GM12873 (cell line): ENCODE data around the gene FOXL2.

Source experiments
- CTCF ChIP-seq: IDR thresholded peaks from 2 replicates; pipeline ENCODE4 v1.5.1; 2012; ENCODE audit warnings: low read depth, mild to moderate bottlenecking, moderate library complexity, low read length, control low read depth; ENCODE audit not compliant: insufficient read depth; ENCODE audit errors: missing control alignments

Gene FOXL2

GRCh38 chr3:138913766-138914165 is 33.2 kb downstream of the FOXL2 start:
- TF ChIP-seq CTCF: no peak

- no peak for TF ChIP-seq CTCF
These were observed 34.7 kb downstream of the FOXL2 start for GRCh38 chr3:138912237-138912636.

- TF ChIP-seq CTCF: no peak
These were observed 35.3 kb downstream of the FOXL2 start for GRCh38 chr3:138911621-138912020.

GRCh38 chr3:138909904-138910303 is 37.0 kb downstream of the FOXL2 start:
- TF ChIP-seq CTCF: no peak

- TF ChIP-seq CTCF: no peak
These were observed 38.1 kb downstream of the FOXL2 start for GRCh38 chr3:138908846-138909245.

GRCh38 chr3:138907539-138907938 is 39.4 kb downstream of the FOXL2 start:
- no peak for TF ChIP-seq CTCF

GRCh38 chr3:138902171-138902570 is 44.8 kb downstream of the FOXL2 start:
- TF ChIP-seq CTCF: no peak
